SU-DHL-6 (cell line): ENCODE measurements around the gene TMEM175.
"Not testable (repeated sequence)": the region's sequence is repeated elsewhere in the genome, so short reads cannot be mapped to it uniquely, and the experiment has no call there.

Experiments
- CTCF ChIP-seq: fragments of 200-600 bp; sonication (generic); IDR thresholded peaks from one replicate; pipeline ENCODE4 v1.5.1; 2017; ENCODE audit warnings: antibody characterized with exemption, mild to moderate bottlenecking, low read length, moderate library complexity; ENCODE audit not compliant: insufficient read depth, poor library complexity, severe bottlenecking
- EZH2phosphoT487 ChIP-seq: fragments of 200-600 bp; sonication (generic), shearing (Covaris generic); conservative IDR thresholded peaks from 2 replicates; pipeline ENCODE4 v1.6.1; 2018; ENCODE audit warnings: mild to moderate bottlenecking, antibody characterized with exemption, low read length, moderate library complexity, mixed read lengths

GRCh38 chr4:919004-919680 lies 13.1 kb upstream of the TMEM175 start:
- TF ChIP-seq CTCF, EZH2phosphoT487: not testable (repeated sequence)
